H1 (cell line): ENCODE results near the gene NRAS. TPM values are rescaled to one million over a fixed set of nuclear protein-coding genes. Genes with fewer than 3 reads are reported as not detected.

ENCODE experiments used
- CTCF ChIA-PET: fragments of 300-600 bp; sonication (Branson Sonifier 250); formaldehyde crosslinking; loops from one replicate; lab custom pipeline; 2021; ENCODE audit not compliant: partially characterized antibody; lab: Charles Lee
- POLR2A ChIA-PET: fragments of 300-600 bp; sonication (Branson Sonifier 250); formaldehyde crosslinking; loops from one replicate; lab custom pipeline; 2021; ENCODE audit warnings: inconsistent platforms; ENCODE audit not compliant: partially characterized antibody; lab: Charles Lee
- DNase-seq, 2 experiments: peaks; one replicate each; pipeline versions ENCODE4 v3.0.0 to v3.0.0-alpha.2; 2010 to 2022; ENCODE audit warnings: low spot score in 2 of 2, low read depth in 1 of 2, mixed read lengths in 1 of 2
- FAIRE-seq: peaks from 2 replicates; lab custom pipeline; 2011; peaks lifted over from hg19 to GRCh38; lab: Jason Lieb, UNC
- H2AFZ ChIP-seq: 2 replicates; pipeline ENCODE4 v1.8.1; 2012; ENCODE audit warnings: low read length, inconsistent platforms
- H2AK5ac ChIP-seq: 2 replicates; pipeline ENCODE4 v1.6.1; 2013; ENCODE audit warnings: low read depth, low read length
- H2BK120ac ChIP-seq: replicated peaks from 2 replicates; pipeline ENCODE3; 2013; ENCODE audit warnings: low read depth, low read length, inconsistent platforms
- H2BK12ac ChIP-seq: 2 replicates; pipeline ENCODE4 v1.6.1; 2013; ENCODE audit warnings: low read depth, low read length
- H2BK15ac ChIP-seq: 2 replicates; pipeline ENCODE4 v1.6.1; 2013; ENCODE audit warnings: low read length
- H2BK20ac ChIP-seq: 2 replicates; pipeline ENCODE4 v1.6.1; 2013; ENCODE audit warnings: low read length
- H2BK5ac ChIP-seq: 2 replicates; pipeline ENCODE4 v1.6.1; 2013; ENCODE audit warnings: low read depth, low read length
- H3K14ac ChIP-seq: 2 replicates; pipeline ENCODE4 v1.6.1; 2013; ENCODE audit warnings: inconsistent platforms; ENCODE audit not compliant: insufficient read length
- H3K18ac ChIP-seq: 2 replicates; pipeline ENCODE4 v1.6.1; 2013; ENCODE audit warnings: low read length; ENCODE audit errors: extremely low read depth
- H3K23ac ChIP-seq: 2 replicates; pipeline ENCODE4 v1.6.1; 2013; ENCODE audit warnings: inconsistent platforms; ENCODE audit not compliant: insufficient read length
- H3K23me2 ChIP-seq: 2 replicates; pipeline ENCODE4 v1.6.1; 2013; ENCODE audit warnings: low read depth, low read length
- H3K27ac ChIP-seq: 2 replicates; pipeline ENCODE4 v1.6.1; 2011; ENCODE audit warnings: low read depth, low read length, inconsistent platforms
- H3K27me3 ChIP-seq, 4 experiments: replicated peaks in 1 of 4; 1 replicate in 1 of 4; 2 replicates in 3 of 4; pipeline versions ENCODE4 v1.6.1 to v1.8.1; 2011 to 2013; ENCODE audit warnings: low read length in 3 of 4, mild to moderate bottlenecking in 3 of 4, inconsistent platforms in 2 of 4, mixed read lengths in 2 of 4, moderate library complexity in 1 of 4; ENCODE audit not compliant: control insufficient read depth in 3 of 4, insufficient read depth in 3 of 4; ENCODE audit errors: extremely low read depth in 1 of 4
- H3K36me3 ChIP-seq, 4 experiments: 2 replicates each; pipeline versions ENCODE4 v1.6.1 to v1.8.1; 2011 to 2013; ENCODE audit warnings: mild to moderate bottlenecking in 4 of 4, low read length in 3 of 4, moderate library complexity in 2 of 4, control low read depth in 1 of 4, inconsistent platforms in 1 of 4; ENCODE audit not compliant: insufficient read depth in 4 of 4, control insufficient read depth in 2 of 4
- H3K4ac ChIP-seq: replicated peaks from 2 replicates; pipeline ENCODE3; 2013; ENCODE audit warnings: low read length, low read depth, mixed read lengths, inconsistent platforms; ENCODE audit not compliant: insufficient read length
- H3K4me1 ChIP-seq, 4 experiments: replicated peaks in 1 of 4; 1 replicate in 1 of 4; 2 replicates in 3 of 4; pipeline versions ENCODE4 v1.6.1 to v1.8.1; 2011 to 2013; ENCODE audit warnings: low read length in 3 of 4, inconsistent platforms in 2 of 4, mixed read lengths in 1 of 4; ENCODE audit not compliant: insufficient read depth in 4 of 4, control insufficient read depth in 3 of 4
- H3K4me2 ChIP-seq, 2 experiments: 2 replicates each; pipeline versions ENCODE4 v1.6.1 to v1.8.1; 2011 to 2013; ENCODE audit warnings: low read depth in 2 of 2, low read length in 2 of 2, control low read depth in 1 of 2, inconsistent platforms in 1 of 2, mild to moderate bottlenecking in 1 of 2; ENCODE audit not compliant: insufficient read depth in 1 of 2
- H3K4me3 ChIP-seq, 4 experiments: fragments of 200-600, 300-600 bp in 1 of 4; sonication (generic), shearing (Covaris generic), sonication (Bioruptor Twin) in 1 of 4; 2 replicates each; pipeline versions ENCODE4 v1.5.1 to v1.8.1; 2011 to 2016; ENCODE audit warnings: low read length in 4 of 4, low read depth in 3 of 4, control low read depth in 2 of 4, inconsistent platforms in 2 of 4, mild to moderate bottlenecking in 2 of 4, mixed read lengths in 1 of 4, moderate library complexity in 1 of 4; ENCODE audit not compliant: insufficient read depth in 2 of 4; ENCODE audit errors: extremely low read depth in 1 of 4
- H3K56ac ChIP-seq: replicated peaks from 2 replicates; pipeline ENCODE3; 2013; ENCODE audit warnings: low read depth, mild to moderate bottlenecking, mixed read lengths, low read length, inconsistent platforms; ENCODE audit not compliant: insufficient read length
- H3K79me1 ChIP-seq: 2 replicates; pipeline ENCODE4 v1.6.1; 2013; ENCODE audit warnings: low read depth, low read length, control low read depth
- H3K79me2 ChIP-seq, 2 experiments: 2 replicates each; pipeline versions ENCODE4 v1.6.1 to v1.8.1; 2012 to 2013; ENCODE audit warnings: low read length in 2 of 2, mild to moderate bottlenecking in 2 of 2, inconsistent platforms in 1 of 2; ENCODE audit not compliant: insufficient read depth in 2 of 2, control insufficient read depth in 1 of 2
- H3K9ac ChIP-seq, 4 experiments: replicated peaks in 1 of 4; 1 replicate in 1 of 4; 2 replicates in 3 of 4; pipeline versions ENCODE4 v1.6.1 to v1.8.1; 2011 to 2013; ENCODE audit warnings: low read depth in 3 of 4, low read length in 3 of 4, control low read depth in 2 of 4, mild to moderate bottlenecking in 2 of 4, moderate library complexity in 2 of 4, inconsistent platforms in 1 of 4; ENCODE audit errors: extremely low read depth in 1 of 4
- H3K9me3 ChIP-seq, 2 experiments: 2 replicates each; pipeline versions ENCODE4 v1.6.1 to v1.8.1; 2012 to 2013; ENCODE audit warnings: mild to moderate bottlenecking in 2 of 2, moderate library complexity in 2 of 2, control low read depth in 1 of 2, inconsistent platforms in 1 of 2, low read depth in 1 of 2, low read length in 1 of 2, mixed read lengths in 1 of 2; ENCODE audit not compliant: insufficient read depth in 2 of 2
- H4K20me1 ChIP-seq, 2 experiments: replicated peaks in 1 of 2; 2 replicates each; pipeline versions ENCODE3 to v1.8.1; 2011 to 2013; ENCODE audit warnings: inconsistent platforms in 2 of 2, low read length in 2 of 2, mild to moderate bottlenecking in 1 of 2; ENCODE audit not compliant: insufficient read depth in 2 of 2, control insufficient read depth in 1 of 2
- H4K5ac ChIP-seq: 2 replicates; pipeline ENCODE4 v1.6.1; 2013; ENCODE audit warnings: low read length, low read depth, mixed read lengths, inconsistent platforms; ENCODE audit not compliant: insufficient read length
- H4K8ac ChIP-seq: 2 replicates; pipeline ENCODE4 v1.8.0; 2013; ENCODE audit warnings: mild to moderate bottlenecking, moderate library complexity, low read length, inconsistent platforms; ENCODE audit not compliant: insufficient read depth; ENCODE audit errors: extremely low read depth
- H4K91ac ChIP-seq: replicated peaks from 2 replicates; pipeline ENCODE3; 2013; ENCODE audit warnings: low read length, mixed read lengths, inconsistent platforms; ENCODE audit not compliant: insufficient read length
- BACH1 ChIP-seq: IDR thresholded peaks from 2 replicates; pipeline ENCODE4 v1.6.1; 2012; ENCODE audit warnings: low read length, improper control_type of control experiment
- CTBP2 ChIP-seq: IDR thresholded peaks from 2 replicates; pipeline ENCODE4 v1.7.0; 2011; ENCODE audit warnings: borderline replicate concordance, mild to moderate bottlenecking, moderate library complexity, mixed read lengths, low read length; ENCODE audit not compliant: insufficient read depth, insufficient read length
- WGBS, 2 experiments: shearing (Covaris generic) in 1 of 2; methylation state at CpG; one replicate each; pipeline versions ENCODE4 v1.1.6 to v1.1.7; 2013 to 2015; ENCODE audit warnings: low lambda C conversion rate in 2 of 2, mixed read lengths in 2 of 2, inconsistent platforms in 1 of 2, low coverage in 1 of 2, missing lambda C conversion rate in 1 of 2; ENCODE audit not compliant: insufficient replicate concordance in 2 of 2, insufficient coverage in 1 of 2, insufficient read length in 1 of 2; ENCODE audit errors: extremely low coverage in 1 of 2, missing lambda C conversion rate in 1 of 2; 5-methylcytosine and 5-hydroxymethylcytosine counted together
- polyA plus RNA-seq, 7 experiments: library from polyadenylated mRNA; depleted of rRNA in 3 of 7; stranded (reverse) in 5 of 7; unstranded in 2 of 7; fragments of >200 nt in 5 of 7; fragments of 200-250 nt in 2 of 7; gene quantifications; 1 replicate in 5 of 7; 2 replicates in 1 of 7; 4 replicates in 1 of 7; pipeline versions ENCODE4 v1.2.1 to v1.2.3, GENCODE V29; 2011 to 2013; ENCODE audit warnings: missing spikeins in 2 of 7, mixed read lengths in 2 of 7
- total RNA-seq: library from RNA; stranded (reverse); fragmentation: NEBNext Ultra II Directional; extraction: Animal tissue kit (Norgen Biotek cat#: 25700); gene quantifications from 2 replicates; pipeline ENCODE4 v1.2.1, GENCODE V29; 2021
- TF ChIP-seq, protein P1 (sequence below): IDR thresholded peaks from 2 replicates; pipeline ENCODE4 v1.6.1; 2012; ENCODE audit warnings: inconsistent platforms

The NRAS gene
- total and polyA plus RNA-seq, 2 of the 8 experiments (the other 6 are each of a cell fraction or from before 2014, with no cell fraction given) = 24.5 to 65.1 TPM

DNA sequence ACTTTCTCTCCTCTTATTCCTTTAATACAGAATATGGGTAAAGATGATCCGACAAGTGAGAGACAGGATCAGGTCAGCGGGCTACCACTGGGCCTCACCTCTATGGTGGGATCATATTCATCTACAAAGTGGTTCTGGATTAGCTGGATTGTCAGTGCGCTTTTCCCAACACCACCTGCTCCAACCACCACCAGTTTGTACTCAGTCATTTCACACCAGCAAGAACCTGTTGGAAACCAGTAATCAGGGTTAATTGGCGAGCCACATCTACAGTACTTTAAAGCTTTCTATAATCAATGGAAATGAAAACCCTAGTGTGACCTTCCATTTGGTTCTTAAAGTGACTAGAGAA, 643 bp downstream of the NRAS start:
- no peak overlapping the region for H3K14ac ChIP-seq
- no peak overlapping the region for H2BK12ac ChIP-seq
- H3K79me1 ChIP-seq = no peaks in the 10 kb centered on the region
- no peak overlapping the region for H2BK15ac ChIP-seq
- H3K4me1 ChIP-seq = no peaks in the 10 kb centered on the region; a peak in 1 of 7 replicates
- peak overlapping the region; percentile 94 to 98 (median 97) for H3K9ac ChIP-seq
- FAIRE-seq = no peak
- no peak overlapping the region for H4K91ac ChIP-seq
- H2BK20ac ChIP-seq = no peak overlapping the region
- no peaks in the 10 kb centered on the region for H3K23me2 ChIP-seq
- 0 out of 2 replicates have a peak overlapping the region, but pooled peaks have one; percentile 95 for H2AFZ ChIP-seq
- 52% methylated on average over 4 of the region's 4 CpGs; no CpG with 5 or more reads in 1 of the 2 experiments for WGBS, 2 experiments
- POLR2A ChIA-PET = interaction anchor here (0.6 to 4.9 kb wide), 20 partner anchors 10 to 206 kb away, joined by 3 to 54 read pairs (median 5); partner anchors contain the start of genes AMPD1, CSDE1, DENND2C and TRIM33
- TF ChIP-seq BACH1 (no peak), CTBP2 (no peak)
- TF ChIP-seq, protein P1, sequence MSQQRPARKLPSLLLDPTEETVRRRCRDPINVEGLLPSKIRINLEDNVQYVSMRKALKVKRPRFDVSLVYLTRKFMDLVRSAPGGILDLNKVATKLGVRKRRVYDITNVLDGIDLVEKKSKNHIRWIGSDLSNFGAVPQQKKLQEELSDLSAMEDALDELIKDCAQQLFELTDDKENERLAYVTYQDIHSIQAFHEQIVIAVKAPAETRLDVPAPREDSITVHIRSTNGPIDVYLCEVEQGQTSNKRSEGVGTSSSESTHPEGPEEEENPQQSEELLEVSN = no peak
- H3K4me2 ChIP-seq = peak overlapping the region; percentile 76 to 93
- H2BK5ac ChIP-seq = no peak overlapping the region; the same call in 1 of the 2 replicates
- peaks cover 0 to 28% of the 10 kb centered on the region in 2 experiments; a peak in 3 of 4 replicates for H3K79me2 ChIP-seq
- no peak overlapping the region for H3K56ac ChIP-seq
- H3K4ac ChIP-seq = no peak overlapping the region
- CTCF ChIA-PET = interaction anchor here (0.7 to 1.5 kb wide), 3 partner anchors 16 to 369 kb away, joined by 3 to 6 read pairs (median 3); partner anchors contain the start of gene AMPD1
- no peaks in the 10 kb centered on the region for H4K20me1 ChIP-seq
- H3K27me3 ChIP-seq = no peaks in the 10 kb centered on the region
- H4K8ac ChIP-seq = no peak overlapping the region
- H4K5ac ChIP-seq = no peak overlapping the region
- H3K9me3 ChIP-seq = no peaks in the 10 kb centered on the region
- no peak overlapping the region for H3K23ac ChIP-seq
- H3K4me3 ChIP-seq = peak overlapping the region; percentile 97 to 98 (median 97)
- H3K18ac ChIP-seq = no peak overlapping the region
- peak overlapping the region; percentile 95 for H3K27ac ChIP-seq
- H2BK120ac ChIP-seq = no peak overlapping the region
- no peak overlapping the region for H2AK5ac ChIP-seq
- DNase-seq = no peak
- peaks cover 19 to 71% (median 41%) of the 10 kb centered on the region in 4 experiments for H3K36me3 ChIP-seq
